Pons (tissue), 1 donor: ENCODE data around the gene SRPK1.

ENCODE experiments used
- DNase-seq: peaks from one replicate; pipeline ENCODE4 v3.0.0-alpha.2; 2016; ENCODE audit warnings: low spot score

The SRPK1 gene

DNA sequence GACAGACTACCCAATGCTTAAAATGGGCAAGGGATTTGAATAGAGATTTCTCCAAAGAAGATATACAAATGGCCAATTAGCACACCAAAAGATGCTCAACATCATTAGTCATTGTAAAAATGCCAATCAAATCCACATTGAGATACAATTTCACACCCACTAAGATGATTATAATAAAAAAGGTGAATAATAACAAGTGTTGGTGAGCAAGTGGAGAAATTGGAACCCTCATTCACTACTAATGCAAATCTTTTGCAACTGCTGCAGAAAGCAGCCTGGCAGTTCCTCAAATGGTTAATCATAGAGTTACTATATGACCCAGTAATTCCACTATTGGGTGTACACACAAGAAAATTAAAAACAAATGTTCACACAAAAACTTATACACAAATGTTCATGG lies 103.4 kb downstream of the SRPK1 start:
- DNase-seq, result no peak

- no peak for DNase-seq
These were observed 109.3 kb downstream of the SRPK1 start for GRCh38 chr6:35811699-35811995.

- no peak for DNase-seq
These were observed 109.8 kb downstream of the SRPK1 start for GRCh38 chr6:35810971-35811698.

DNA sequence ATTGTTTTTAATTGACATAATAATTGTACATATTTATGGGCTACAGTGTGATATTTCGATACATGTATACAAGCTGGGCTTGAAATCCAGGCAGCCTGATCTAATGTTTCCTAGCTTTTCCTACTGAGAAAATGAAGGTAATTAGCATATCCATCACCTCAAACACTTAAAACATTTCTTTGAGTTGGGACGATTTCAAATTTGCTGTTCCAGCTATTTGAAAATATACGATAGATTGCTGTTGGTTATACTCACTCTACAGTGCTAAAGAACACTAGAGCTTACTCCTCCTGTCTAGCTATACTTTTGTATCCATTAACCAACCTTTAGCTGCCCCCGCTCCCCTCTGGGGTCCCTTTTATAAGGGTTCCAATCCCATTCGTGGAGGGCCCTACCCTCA lies 111.1 kb downstream of the SRPK1 start:
- no peak for DNase-seq

DNA sequence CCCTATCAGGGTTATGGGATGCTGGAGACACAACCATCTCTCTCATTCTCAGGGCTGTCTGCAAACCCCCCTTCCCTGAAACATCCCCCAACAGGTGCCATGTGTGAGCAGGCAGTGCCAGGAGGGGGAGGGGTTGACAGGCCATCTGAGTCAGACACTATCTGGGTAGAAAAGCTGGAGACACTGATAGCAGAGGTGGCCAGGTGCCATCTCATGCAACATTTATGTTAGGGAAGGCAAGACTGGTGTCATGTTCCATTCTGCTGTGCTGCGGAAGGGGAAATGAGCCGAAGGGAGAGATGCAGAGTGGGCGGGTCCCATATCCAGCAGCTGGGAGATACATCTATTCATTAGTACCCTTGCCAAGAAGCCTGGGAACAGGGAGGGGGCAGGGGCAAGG lies 112.2 kb downstream of the SRPK1 start:
- no peak for DNase-seq

GRCh38 chr6:35804996-35805736 lies 115.7 kb downstream of the SRPK1 start, which contains the start of gene LHFPL5:
Gene LHFPL5 (plus strand): TSS chr6:35805352. CDS start chr6:35805671, 319 bp downstream.
- DNase-seq, result no peak

GRCh38 chr6:35801148-35801547 lies 119.8 kb downstream of the SRPK1 start:
- DNase-seq, result no peak

GRCh38 chr6:35798706-35799105 lies 122.2 kb downstream of the SRPK1 start:
- no peak for DNase-seq

- DNase-seq, result no peak
These were observed 122.9 kb downstream of the SRPK1 start for GRCh38 chr6:35797837-35798526.

DNA sequence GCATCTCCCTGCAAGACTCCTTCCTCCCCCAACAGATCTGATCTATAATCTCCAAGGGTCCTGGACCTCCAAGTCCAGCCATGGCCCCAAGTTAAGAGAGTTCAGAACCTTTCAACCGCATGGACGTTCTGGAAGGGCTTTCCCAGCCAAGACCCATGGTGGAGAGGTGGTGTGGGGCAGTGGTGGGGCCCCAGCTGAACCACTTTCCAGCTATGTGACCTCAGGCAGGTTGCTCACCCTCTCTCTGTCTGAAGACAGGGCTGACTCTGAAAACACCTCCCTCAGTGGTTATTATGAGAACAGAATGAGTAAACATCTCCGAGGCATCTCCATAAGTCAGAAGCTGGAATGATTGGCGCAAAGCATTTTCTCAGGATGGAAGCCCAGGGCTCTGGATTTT lies 124.7 kb downstream of the SRPK1 start:
- no peak for DNase-seq

DNA sequence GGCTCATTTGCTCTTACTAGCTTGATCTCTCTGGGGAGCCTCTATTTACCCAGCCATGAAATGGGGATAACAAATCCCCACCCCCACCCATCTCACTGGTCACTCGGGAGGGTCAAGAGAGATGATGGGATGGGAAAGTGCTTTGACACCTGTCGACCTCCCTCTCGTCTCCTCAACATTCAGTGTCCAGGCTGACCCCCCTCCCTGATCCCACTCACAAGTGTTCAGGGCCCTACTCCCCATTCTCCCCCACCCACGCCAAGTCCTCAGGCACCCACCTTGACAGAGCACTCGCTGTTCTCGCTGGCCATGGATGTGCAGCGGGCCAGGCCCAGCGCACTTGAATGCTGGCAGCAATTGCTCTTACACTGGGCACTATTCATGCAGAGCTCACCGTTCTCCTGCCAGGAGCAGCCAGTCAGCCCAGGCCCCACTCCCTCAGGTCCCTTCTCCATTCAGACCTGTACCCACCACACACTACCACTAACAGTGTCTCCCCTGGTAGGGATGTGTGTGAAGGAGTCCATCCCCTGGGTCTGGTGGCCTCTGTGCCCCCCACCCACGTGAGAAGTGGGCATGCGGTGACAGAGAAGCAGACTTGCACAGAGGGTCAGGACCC lies 125.3 kb downstream of the SRPK1 start:
- DNase-seq, result no peak

GRCh38 chr6:35794536-35795452 lies 126.1 kb downstream of the SRPK1 start:
- no peak for DNase-seq

GRCh38 chr6:35790683-35791082 lies 130.2 kb downstream of the SRPK1 start:
- DNase-seq, result no peak

DNA sequence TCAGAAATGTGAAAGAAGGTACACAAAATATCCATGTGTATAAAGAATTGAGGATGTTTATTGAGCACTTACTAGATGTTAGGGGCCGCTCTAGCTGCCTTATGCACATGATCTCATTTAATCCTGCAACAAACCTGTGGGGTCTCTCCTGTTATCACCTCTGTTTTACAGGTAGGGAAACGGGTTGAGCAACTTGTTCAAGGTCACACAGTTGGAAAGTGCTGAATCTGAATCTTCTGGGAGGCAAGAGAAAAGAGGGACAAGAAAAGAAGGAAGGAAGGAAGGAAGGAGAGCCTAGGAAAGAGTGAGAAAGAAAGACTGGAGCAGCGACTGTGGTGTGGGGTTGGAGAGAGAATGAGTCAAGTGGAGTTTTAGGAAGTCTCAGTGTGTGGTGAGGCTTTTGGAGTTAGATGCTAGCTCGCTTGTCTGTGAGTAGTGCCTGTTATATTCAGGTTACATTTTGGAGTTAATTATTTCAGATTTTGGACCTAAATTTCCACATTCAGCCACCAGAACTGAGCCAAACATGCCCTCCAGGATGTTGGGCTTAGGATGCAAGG lies 132.4 kb downstream of the SRPK1 start:
- DNase-seq, result no peak

- DNase-seq, result no peak
These were observed 133.4 kb downstream of the SRPK1 start for GRCh38 chr6:35787266-35788218.

GRCh38 chr6:35786810-35787209 lies 134.1 kb downstream of the SRPK1 start:
- DNase-seq, result no peak

DNA sequence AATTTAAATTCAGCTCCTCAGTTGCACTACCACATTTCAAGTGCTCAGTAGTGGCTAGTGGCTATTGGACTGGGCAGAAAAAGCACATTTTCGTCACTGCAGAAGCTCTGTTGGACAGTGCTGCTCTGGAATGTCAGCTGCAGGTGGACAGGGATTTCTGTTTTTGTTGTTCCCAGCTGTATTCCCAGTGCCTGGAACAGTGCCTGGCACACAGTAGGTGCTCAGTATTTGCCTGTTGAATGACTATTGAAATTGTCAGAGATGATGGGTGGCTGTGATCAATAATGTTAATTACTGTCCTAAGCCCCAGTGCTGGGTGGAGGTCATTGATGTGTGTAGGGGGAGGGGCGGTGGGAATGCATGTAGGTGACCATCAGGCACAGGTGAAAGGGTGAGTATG lies 134.6 kb downstream of the SRPK1 start:
- no peak for DNase-seq

DNA sequence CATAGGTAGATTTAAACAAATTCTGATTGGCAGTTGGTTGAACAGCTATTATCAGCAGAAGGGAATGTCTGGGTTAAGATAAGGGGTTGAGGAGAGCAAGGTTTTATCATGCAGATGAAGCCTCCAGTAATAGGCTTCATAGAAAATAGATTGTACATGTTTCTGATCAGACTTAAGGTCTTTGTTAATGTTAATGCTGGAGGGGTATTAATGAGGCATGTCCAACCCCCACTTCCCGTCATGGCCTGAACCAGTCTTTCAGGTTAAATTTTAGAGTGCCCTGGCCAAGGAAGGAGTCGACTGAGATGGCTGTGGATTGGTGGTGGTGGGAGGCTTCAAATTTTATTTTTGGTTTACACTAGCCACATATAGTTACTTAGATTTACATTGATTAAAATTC lies 136.7 kb downstream of the SRPK1 start:
- no peak for DNase-seq
